ENCODE measurements around the gene SEL1L3.

- no peak for TF ChIP-seq CTCF (IDR thresholded peaks at IDR 0.05)
- no peak for TF ChIP-seq TAF1 (IDR thresholded peaks at IDR 0.05; ENCODE audit: borderline replicate concordance, low read depth, low read length)
- TF ChIP-seq POLR2AphosphoS5 (IDR thresholded peaks at IDR 0.05; ENCODE audit: low read depth, low read length), result no peak
- TF ChIP-seq EP300 (IDR thresholded peaks at IDR 0.05; ENCODE audit: borderline replicate concordance in 1 of 2, low read depth in 1 of 2, low read length in 1 of 2), result no peak
- no peak for TF ChIP-seq SIN3A (IDR thresholded peaks at IDR 0.05; ENCODE audit: borderline replicate concordance, low read depth, low read length)
- TF ChIP-seq USF1 (IDR thresholded peaks at IDR 0.05; ENCODE audit: borderline replicate concordance, low read depth), result no peak
- no peak for TF ChIP-seq PBX3 (IDR thresholded peaks at IDR 0.05)
- TF ChIP-seq RAD21 (IDR thresholded peaks at IDR 0.05; ENCODE audit: low read length), result no peak
- no peak for TF ChIP-seq MAX (IDR thresholded peaks at IDR 0.05; ENCODE audit: low read depth)
- no peak for TF ChIP-seq IRF3 (IDR thresholded peaks at IDR 0.05; ENCODE audit: low read depth, low read length)
- no peak for TF ChIP-seq EZH2phosphoT487 (IDR thresholded peaks at IDR 0.05; ENCODE audit: borderline replicate concordance, low read depth)
- TF ChIP-seq MEF2A (IDR thresholded peaks at IDR 0.05; ENCODE audit: borderline replicate concordance, low read depth), result no peak
- no peak for TF ChIP-seq REST (IDR thresholded peaks at IDR 0.05; ENCODE audit: low read depth, low read length)
Observed at GRCh38 chr4:25786497-25787065, 76.2 kb downstream of the SEL1L3 start.
